MG63 (cell line): ENCODE data around the gene UBE2F. TPM values are rescaled to one million over a fixed set of nuclear protein-coding genes. Genes with fewer than 3 reads are reported as not detected.
"Not testable (repeated sequence)": the region's sequence is repeated elsewhere in the genome, so short reads cannot be mapped to it uniquely, and the experiment has no call there.

ENCODE experiments used
- DNase-seq: peaks from one replicate; pipeline ENCODE4 v3.0.0-alpha.2; 2020
- H3K27me3 ChIP-seq: fragments of 250-450 bp; sonication (Bioruptor Pico); 2 replicates; pipeline ENCODE4 v1.5.1; 2020; ENCODE audit warnings: mild to moderate bottlenecking, moderate library complexity
- H3K36me3 ChIP-seq: fragments of 250-450 bp; sonication (Bioruptor Pico); 2 replicates; pipeline ENCODE4 v1.5.1; 2020; ENCODE audit warnings: mild to moderate bottlenecking, moderate library complexity
- H3K4me3 ChIP-seq: fragments of 250-450 bp; sonication (Bioruptor Pico); 2 replicates; pipeline ENCODE4 v1.5.1; 2020; ENCODE audit warnings: mild to moderate bottlenecking, moderate library complexity
- H3K9me3 ChIP-seq: fragments of 250-450 bp; sonication (Bioruptor Pico); 2 replicates; pipeline ENCODE4 v1.5.1; 2020; ENCODE audit warnings: mild to moderate bottlenecking, moderate library complexity
- total RNA-seq: library from RNA; depleted of rRNA; stranded (reverse); fragments of >200 nt; shearing (Covaris generic); gene quantifications from 2 replicates; pipeline ENCODE4 v1.2.3, GENCODE V29; 2014; ENCODE audit warnings: low replicate concordance

The UBE2F gene
- total RNA-seq, 1 experiment from 2014 or later: 121 TPM

- Histone ChIP-seq H3K36me3 (peaks cover 53% of the 10 kb centered on the region), H3K9me3 (no peaks in the 10 kb centered on the region), H3K4me3 (no peak overlapping the region), H3K27me3 (no peaks in the 10 kb centered on the region)
- DNase-seq: no peak
Observed at GRCh38 chr2:238066218-238066617, 99.4 kb downstream of the UBE2F start.

DNA sequence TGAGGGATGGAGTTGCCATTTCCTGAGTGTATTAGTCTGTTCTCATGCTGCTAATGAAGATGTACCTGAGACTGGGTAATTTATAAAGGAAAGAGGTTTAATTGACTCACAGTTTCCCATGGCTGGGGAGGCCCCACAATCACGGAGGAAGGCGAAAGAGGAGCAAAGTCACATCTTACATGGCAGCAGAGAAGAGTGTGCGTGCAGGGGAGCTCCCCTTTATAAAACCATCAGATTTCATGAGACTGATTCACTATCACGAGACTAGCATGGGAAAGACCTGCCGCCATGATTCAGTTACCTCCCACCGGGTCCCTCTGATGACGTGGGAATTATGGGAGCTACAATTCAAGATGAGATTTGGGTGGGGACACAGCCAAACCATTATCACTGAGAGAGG, 99.9 kb downstream of the UBE2F start:
- H3K36me3 ChIP-seq: peaks cover 55% of the 10 kb centered on the region
- not testable (repeated sequence) for H3K27me3 ChIP-seq, H3K4me3 ChIP-seq, DNase-seq, H3K9me3 ChIP-seq

GRCh38 chr2:238067939-238068338, 101.1 kb downstream of the UBE2F start:
- no peak for DNase-seq
- Histone ChIP-seq H3K27me3 (no peaks in the 10 kb centered on the region), H3K9me3 (no peaks in the 10 kb centered on the region), H3K4me3 (no peak overlapping the region), H3K36me3 (peaks cover 68% of the 10 kb centered on the region)

DNA sequence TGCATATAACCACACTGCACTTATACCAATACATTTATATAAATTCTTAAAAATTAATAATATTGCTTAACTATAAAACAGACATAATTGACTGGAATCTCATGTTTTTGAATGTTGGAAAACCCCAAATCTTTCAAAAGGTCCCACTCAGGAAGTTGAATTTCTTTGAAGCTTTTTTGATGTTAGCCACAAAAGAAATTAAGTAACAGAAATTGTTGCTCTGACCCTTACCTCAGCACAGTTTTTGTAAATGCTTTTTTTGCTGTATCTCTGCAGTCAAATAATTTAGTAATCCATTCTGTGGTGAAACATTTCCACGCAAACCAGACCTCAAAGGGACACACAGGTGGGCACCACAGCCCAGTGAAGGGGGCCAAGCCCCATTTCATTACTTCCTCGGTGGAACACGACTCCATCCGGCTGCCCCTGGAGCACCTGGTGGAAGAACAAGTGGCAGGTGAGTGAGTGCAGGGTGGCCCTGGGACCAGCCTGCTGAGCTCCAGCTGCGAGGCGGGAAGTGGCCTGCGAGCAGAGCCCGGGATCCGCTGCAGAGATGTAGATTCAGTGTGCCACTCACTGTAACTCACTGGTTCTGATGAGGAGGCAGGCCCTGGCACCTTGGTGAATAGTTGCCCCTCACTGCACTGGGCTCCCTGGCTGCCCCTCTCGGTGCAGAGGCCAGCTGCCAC, 102.4 kb downstream of the UBE2F start:
- H3K9me3 ChIP-seq: no peaks in the 10 kb centered on the region
- H3K4me3 ChIP-seq: no peak overlapping the region
- no peak for DNase-seq
- H3K36me3 ChIP-seq: peaks cover 68% of the 10 kb centered on the region
- no peaks in the 10 kb centered on the region for H3K27me3 ChIP-seq

DNA sequence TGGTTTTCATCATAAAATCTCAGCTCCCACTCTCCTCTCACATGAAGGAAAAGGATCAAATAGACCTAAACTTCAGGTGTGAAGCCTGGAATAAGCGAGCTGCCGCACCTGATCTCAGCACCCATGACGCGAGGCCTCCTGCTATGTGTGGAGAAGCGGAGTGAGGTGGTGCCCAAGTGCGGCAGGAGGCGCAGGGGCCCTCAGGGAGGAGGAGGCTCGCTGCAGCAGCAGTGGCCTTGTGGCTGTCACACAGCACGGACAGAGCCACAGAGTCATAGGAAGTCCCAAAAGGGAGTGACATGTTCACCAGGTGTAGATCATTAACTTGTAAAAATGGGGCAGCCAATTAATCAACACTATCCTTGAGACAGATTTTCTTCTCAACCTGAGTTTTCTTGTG, 103.1 kb downstream of the UBE2F start:
- no peak overlapping the region for H3K4me3 ChIP-seq
- no peaks in the 10 kb centered on the region for H3K9me3 ChIP-seq
- H3K27me3 ChIP-seq: no peaks in the 10 kb centered on the region
- peaks cover 64% of the 10 kb centered on the region for H3K36me3 ChIP-seq
- no peak for DNase-seq

GRCh38 chr2:238075397-238075796, 108.6 kb downstream of the UBE2F start:
- Histone ChIP-seq H3K36me3 (peaks cover 43% of the 10 kb centered on the region), H3K27me3 (no peaks in the 10 kb centered on the region), H3K4me3 (no peak overlapping the region), H3K9me3 (no peaks in the 10 kb centered on the region)
- no peak for DNase-seq

GRCh38 chr2:238077292-238077691, 110.5 kb downstream of the UBE2F start:
- no peak for DNase-seq
- no peak overlapping the region for H3K4me3 ChIP-seq
- peaks cover 40% of the 10 kb centered on the region for H3K36me3 ChIP-seq
- H3K27me3 ChIP-seq: no peaks in the 10 kb centered on the region
- no peaks in the 10 kb centered on the region for H3K9me3 ChIP-seq

DNA sequence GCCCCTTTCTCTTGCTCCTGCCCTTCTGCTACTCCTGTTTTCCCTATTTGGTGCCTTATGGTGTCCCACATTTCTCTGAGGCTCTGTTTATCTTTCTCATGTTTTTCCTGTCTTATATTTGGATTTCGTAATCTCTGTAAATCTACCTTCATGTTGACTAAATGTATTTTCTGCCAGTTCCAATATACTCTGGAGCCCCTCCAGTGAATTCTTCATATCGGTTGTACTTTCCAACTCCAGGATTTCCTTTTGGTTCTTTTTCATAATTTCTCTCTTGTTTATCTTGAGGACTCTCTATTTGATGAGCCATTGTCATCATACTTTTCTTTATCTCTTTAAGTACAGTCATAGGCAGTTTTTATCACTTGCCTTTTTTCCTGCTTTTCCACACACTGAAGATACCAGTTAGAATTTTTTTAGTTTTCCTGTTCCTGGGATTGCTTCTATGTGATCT, 113.1 kb downstream of the UBE2F start:
- peaks cover 39% of the 10 kb centered on the region for H3K36me3 ChIP-seq
- H3K9me3 ChIP-seq: no peaks in the 10 kb centered on the region
- no peaks in the 10 kb centered on the region for H3K27me3 ChIP-seq
- no peak overlapping the region for H3K4me3 ChIP-seq
- DNase-seq: no peak

DNA sequence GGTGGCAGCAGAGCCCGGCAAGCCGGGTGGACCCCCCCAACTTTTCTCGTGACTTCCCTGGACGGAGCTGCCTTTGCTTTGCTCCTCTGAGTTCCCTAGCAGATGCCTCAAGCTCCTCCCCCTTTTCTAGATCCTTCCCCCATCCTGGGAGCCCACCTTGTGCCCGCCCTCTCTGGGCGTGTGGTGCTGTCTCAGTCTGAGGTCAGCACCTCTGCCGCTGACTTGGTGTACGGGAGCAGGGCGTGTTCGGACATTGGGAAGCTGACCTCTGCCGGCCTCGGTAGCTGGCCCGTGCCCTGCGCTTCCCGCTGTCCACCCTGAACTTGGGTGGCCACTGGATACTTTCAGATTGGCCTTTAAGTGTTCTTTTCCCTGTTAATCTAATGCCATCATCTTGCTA, 113.7 kb downstream of the UBE2F start:
- no peaks in the 10 kb centered on the region for H3K27me3 ChIP-seq
- H3K4me3 ChIP-seq: no peak overlapping the region
- no peak for DNase-seq
- no peaks in the 10 kb centered on the region for H3K9me3 ChIP-seq
- H3K36me3 ChIP-seq: peaks cover 38% of the 10 kb centered on the region

- Histone ChIP-seq H3K4me3 (no peak overlapping the region), H3K36me3 (peaks cover 42% of the 10 kb centered on the region), H3K27me3 (no peaks in the 10 kb centered on the region), H3K9me3 (no peaks in the 10 kb centered on the region)
- no peak for DNase-seq
Observed at GRCh38 chr2:238081150-238081549, 114.3 kb downstream of the UBE2F start.

- Histone ChIP-seq H3K9me3 (no peaks in the 10 kb centered on the region), H3K4me3 (no peak overlapping the region), H3K36me3 (peaks cover 43% of the 10 kb centered on the region), H3K27me3 (no peaks in the 10 kb centered on the region)
- DNase-seq: no peak
Observed at GRCh38 chr2:238081561-238081960, 114.7 kb downstream of the UBE2F start.

DNA sequence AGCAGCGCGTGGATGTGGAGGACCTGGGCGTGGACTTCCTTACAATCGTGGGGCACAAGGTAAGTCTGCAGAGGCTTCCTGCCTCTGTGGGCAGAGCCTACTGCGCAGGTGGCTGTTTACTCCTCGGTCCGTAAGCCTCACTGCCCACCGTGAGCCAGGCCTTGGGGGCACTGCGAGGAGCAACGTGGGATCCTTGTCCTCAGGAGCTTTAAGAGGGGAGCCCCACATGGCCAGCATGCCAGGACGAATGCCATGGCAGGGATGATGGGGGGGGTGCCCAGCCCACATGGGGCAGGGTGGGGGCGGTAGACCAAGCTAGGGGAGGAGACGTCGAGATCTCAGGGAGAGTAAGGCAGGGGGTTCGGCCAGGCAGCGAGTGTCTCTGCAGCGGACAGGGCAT, 115.3 kb downstream of the UBE2F start:
- DNase-seq: no peak
- Histone ChIP-seq H3K36me3 (peaks cover 37% of the 10 kb centered on the region), H3K9me3 (no peaks in the 10 kb centered on the region), H3K4me3 (no peak overlapping the region), H3K27me3 (no peaks in the 10 kb centered on the region)

DNA sequence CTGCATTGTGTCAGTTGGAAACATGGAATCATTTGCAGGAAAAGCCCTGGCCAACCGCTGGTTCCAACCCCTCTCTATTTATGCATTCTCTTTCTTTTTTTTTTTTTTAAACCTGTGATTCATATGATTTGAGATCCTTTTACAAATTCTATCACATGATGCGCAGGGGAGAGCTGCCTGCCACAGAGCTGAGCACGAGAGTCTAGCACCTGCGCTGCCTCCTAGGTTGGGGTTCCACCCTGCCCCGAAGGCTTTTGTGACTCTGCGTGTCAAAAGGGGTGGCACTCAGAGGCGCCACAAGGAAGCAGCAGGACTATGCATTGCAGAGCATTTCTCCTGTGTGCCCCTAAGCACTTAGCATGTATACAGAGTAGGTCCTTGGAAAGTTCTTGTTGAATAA, 116.0 kb downstream of the UBE2F start:
- DNase-seq: no peak
- no peak overlapping the region for H3K4me3 ChIP-seq
- H3K27me3 ChIP-seq: no peaks in the 10 kb centered on the region
- H3K9me3 ChIP-seq: no peaks in the 10 kb centered on the region
- peaks cover 31% of the 10 kb centered on the region for H3K36me3 ChIP-seq

- no peak overlapping the region for H3K4me3 ChIP-seq
- no peak for DNase-seq
- peaks cover 28% of the 10 kb centered on the region for H3K36me3 ChIP-seq
- H3K9me3 ChIP-seq: no peaks in the 10 kb centered on the region
- no peaks in the 10 kb centered on the region for H3K27me3 ChIP-seq
Observed at GRCh38 chr2:238083919-238084318, 117.1 kb downstream of the UBE2F start.

GRCh38 chr2:238084761-238085160, 117.9 kb downstream of the UBE2F start:
- no peaks in the 10 kb centered on the region for H3K9me3 ChIP-seq
- H3K4me3 ChIP-seq: no peak overlapping the region
- DNase-seq: no peak
- H3K27me3 ChIP-seq: no peaks in the 10 kb centered on the region
- peaks cover 30% of the 10 kb centered on the region for H3K36me3 ChIP-seq

DNA sequence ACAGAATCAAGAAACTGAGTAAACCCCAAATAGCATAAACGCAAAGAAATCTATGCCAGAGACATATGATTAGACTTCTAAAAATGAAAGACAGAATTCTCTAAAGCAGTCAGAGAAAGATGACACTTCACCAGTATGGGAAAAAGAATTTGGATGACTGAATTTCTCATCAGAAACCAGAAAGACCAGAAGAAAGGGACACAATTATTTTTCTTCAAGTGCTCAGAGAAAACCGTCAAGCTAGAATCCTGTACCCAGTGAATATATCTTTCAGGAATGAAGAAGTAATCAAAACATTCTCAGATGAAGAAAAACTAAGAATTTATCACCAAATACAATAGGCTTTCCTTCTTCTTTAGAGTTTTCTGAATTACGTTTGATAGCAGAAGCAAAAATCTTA, 119.1 kb downstream of the UBE2F start:
- H3K4me3 ChIP-seq: no peak overlapping the region
- DNase-seq: no peak
- peaks cover 23% of the 10 kb centered on the region for H3K36me3 ChIP-seq
- H3K27me3 ChIP-seq: no peaks in the 10 kb centered on the region
- H3K9me3 ChIP-seq: no peaks in the 10 kb centered on the region

DNA sequence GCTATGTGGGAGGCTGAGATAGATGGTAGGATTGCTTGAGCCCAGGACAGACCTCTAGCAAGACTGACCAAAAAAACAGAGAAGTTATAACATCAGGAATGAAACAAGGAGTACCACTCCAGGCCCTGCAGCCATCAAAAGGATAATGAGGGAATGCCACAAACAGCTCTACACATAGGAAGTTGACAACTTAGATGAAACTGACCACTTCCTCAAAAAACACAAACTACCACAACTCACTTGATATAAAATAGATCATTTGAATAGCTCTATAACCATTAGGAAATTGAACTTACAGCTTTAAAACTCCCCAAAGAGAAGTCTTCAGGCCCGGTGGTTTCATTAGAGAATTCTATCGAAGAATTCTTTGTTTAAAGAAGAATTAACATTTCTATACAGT, 120.4 kb downstream of the UBE2F start:
- no peak for DNase-seq
- Histone ChIP-seq H3K9me3 (no peaks in the 10 kb centered on the region), H3K27me3 (no peaks in the 10 kb centered on the region), H3K4me3 (no peak overlapping the region), H3K36me3 (peaks cover 18% of the 10 kb centered on the region)

GRCh38 chr2:238090887-238091286, 124.1 kb downstream of the UBE2F start:
- peaks cover 6% of the 10 kb centered on the region; the same call in 1 of the 2 replicates for H3K36me3 ChIP-seq
- H3K4me3 ChIP-seq: no peak overlapping the region
- no peak for DNase-seq
- no peaks in the 10 kb centered on the region for H3K27me3 ChIP-seq
- no peaks in the 10 kb centered on the region for H3K9me3 ChIP-seq
